GM19035 (cell line): ENCODE results near the gene JARID2.
"Not testable (repeated sequence)": the region's sequence is repeated elsewhere in the genome, so short reads cannot be mapped to it uniquely, and the experiment has no call there.

Experiments
- ATAC-seq: cut with Tn5 transposase; IDR thresholded peaks from one replicate; pipeline ENCODE4 v1.9.1; 2021; ENCODE audit not compliant: unreplicated experiment

The JARID2 gene

GRCh38 chr6:15305909-15306308 is 60.0 kb downstream of the JARID2 start:
- ATAC-seq = peak; percentile 21

- ATAC-seq = no peak
Measured at GRCh38 chr6:15308435-15309213, 62.8 kb downstream of the JARID2 start.

DNA sequence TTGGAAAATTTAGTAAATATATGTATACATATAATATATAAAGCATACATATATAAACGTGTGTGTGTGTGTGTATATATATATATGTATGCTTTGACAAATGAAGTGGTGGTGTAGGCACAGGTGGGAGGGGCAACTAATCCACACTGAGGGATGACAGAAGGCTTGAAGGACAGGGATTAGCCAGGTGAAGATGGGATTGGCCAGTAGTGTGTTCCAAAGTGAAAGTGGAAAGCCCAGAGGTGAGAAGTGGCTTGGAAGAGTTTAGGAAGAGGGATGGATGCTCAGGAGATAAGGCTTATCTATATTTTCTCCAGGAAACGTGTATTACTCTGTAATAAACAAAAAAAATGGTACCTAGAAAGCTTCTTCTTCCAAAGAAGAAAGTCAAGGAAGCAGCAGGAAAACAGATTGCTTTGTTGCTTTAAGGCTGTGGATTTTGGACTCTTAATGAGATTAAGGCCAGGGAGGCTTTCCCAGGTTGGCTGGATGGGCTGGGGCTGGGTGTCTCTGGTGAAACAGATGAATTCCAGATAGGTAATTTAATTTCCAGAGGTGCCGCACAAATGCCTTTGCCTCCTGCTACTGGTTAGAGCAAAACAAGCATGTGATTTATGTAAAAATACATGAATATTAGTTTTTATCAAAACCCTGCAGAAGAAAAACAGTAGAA is 63.9 kb downstream of the JARID2 start:
- no peak for ATAC-seq

GRCh38 chr6:15310680-15311079 is 64.8 kb downstream of the JARID2 start:
- ATAC-seq = no peak

DNA sequence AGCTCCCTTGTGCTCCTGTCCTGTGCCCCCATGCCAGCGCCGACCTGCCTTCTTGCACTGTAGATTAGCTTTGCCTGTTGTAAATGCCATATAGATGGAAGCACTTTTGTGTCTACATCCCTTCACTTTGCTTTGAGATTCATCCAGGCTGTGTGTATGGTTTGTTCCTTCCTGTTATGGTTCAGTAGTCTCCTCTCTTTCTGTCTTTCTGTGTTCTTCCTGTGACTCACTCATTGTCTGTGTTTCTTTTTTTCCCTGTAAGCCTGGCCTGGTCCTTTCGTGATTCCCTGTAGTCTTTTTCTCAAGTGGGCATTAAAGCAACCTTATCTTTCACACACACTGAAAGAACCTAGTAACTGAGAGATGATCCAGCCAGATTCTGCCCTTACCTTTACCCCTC is 66.6 kb downstream of the JARID2 start:
- ATAC-seq = no peak

- ATAC-seq = no peak
Measured at GRCh38 chr6:15313367-15313766, 67.5 kb downstream of the JARID2 start.

- no peak for ATAC-seq
Measured at GRCh38 chr6:15316754-15317153, 70.9 kb downstream of the JARID2 start.

GRCh38 chr6:15317251-15317650 is 71.4 kb downstream of the JARID2 start:
- ATAC-seq = no peak

- no peak for ATAC-seq
Measured at GRCh38 chr6:15317934-15318902, 72.3 kb downstream of the JARID2 start.

- no peak for ATAC-seq
Measured at GRCh38 chr6:15319677-15320076, 73.8 kb downstream of the JARID2 start.

- no peak for ATAC-seq
Measured at GRCh38 chr6:15320693-15321092, 74.8 kb downstream of the JARID2 start.

DNA sequence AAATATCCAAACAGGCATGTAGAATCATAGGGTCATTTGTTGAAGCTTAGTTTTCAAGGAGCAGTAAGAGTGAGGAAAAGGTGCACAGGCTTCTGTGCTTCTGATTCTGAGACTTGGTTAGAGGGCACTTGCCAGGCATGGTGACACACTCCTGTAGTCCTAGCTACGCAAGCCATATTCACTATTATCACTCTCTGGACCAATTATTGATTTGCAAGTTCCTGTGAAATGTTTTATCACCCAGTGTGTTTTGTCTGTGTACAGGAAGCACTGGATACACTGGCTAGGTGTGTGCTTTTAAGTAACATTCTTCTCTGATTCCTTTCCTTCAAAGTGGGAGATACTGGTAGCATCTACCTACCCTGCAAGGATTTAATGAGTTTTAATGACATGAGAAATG is 76.3 kb downstream of the JARID2 start:
- no peak for ATAC-seq

GRCh38 chr6:15322781-15323536 is 77.1 kb downstream of the JARID2 start:
- ATAC-seq = no peak

DNA sequence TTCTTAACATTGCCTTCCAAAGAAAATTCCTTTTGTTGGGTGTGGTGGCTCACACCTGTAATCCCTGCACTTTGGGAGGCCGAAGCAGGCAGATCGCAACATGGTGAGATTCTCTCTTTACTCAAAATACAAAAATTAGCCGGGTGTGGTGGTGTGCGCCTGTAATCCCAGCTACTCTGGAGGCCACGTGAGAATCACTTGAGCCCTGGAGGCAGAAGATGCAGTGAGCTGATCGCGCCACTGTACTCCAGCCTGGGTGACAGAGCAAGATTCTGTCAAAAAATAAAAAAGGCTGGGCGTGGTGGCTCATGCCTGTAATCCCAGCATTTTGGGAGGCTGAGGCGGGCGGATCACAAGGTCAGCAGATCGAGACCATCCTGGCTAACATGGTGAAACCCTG is 77.7 kb downstream of the JARID2 start:
- ATAC-seq = not testable (repeated sequence)

- no peak for ATAC-seq
Measured at GRCh38 chr6:15324427-15324985, 78.6 kb downstream of the JARID2 start.

DNA sequence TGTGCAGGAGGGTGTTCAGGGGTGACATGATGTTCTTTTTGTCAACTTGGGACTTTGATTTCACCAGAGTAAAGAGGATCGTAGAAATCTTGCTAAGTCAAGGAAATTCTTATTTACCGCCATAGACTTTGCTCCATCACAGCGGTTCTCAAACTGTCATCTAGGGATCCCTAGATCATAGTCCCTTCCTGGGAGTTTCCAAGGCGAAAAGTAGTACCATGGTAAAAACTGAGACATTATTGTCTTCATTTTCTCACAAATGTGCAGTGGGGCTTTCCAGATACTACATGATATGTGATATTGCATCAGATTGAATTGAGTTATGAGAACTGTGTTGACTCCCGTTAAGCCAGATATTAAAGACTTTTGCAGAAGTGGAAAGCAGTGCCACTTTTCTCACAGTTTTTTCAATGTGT is 79.7 kb downstream of the JARID2 start:
- no peak for ATAC-seq

DNA sequence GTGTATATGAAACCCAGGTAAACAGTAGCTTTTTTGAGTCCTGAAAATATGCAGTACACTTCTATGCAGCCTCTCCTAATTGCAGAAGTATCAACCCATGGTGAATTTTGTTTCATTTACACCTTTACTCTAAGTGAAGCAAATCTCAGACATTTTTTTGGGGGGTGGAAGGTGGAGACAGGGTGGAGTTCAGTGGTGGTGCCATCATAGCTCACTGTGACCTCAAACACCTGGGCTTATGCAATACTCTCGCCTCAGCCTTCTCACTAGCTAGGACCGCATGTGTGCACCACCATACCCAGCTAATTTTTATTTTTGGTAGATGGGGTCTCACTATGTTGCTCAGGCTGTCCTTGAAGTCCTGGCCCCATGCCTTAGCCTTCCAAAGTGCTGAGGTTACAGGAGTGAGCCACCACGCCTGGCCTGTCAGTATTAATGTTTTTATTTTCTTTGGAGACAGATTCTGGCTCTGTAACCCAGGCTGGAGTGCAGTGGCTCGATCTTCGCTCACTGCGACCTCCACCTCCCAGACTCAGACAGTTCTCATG is 80.3 kb downstream of the JARID2 start:
- no peak for ATAC-seq

DNA sequence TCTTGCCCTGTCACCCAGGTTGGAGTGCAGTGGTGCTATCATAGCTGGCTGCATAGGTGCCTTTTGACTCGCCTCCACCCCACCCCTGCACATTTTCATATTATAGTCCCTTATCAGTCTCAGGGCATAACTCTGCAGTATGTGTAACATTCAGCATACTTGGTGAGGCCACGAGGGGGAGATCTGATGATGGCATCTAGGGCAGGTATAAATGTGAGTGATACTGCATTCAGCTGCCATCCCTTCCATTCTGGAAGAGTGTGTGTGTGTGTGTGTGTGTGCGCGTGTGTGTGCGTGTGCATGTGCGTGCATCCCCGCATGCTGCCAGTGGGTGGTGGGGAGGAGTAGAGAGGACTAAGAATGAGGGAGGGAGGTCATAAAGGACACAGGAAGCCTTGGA is 81.4 kb downstream of the JARID2 start:
- ATAC-seq = no peak

DNA sequence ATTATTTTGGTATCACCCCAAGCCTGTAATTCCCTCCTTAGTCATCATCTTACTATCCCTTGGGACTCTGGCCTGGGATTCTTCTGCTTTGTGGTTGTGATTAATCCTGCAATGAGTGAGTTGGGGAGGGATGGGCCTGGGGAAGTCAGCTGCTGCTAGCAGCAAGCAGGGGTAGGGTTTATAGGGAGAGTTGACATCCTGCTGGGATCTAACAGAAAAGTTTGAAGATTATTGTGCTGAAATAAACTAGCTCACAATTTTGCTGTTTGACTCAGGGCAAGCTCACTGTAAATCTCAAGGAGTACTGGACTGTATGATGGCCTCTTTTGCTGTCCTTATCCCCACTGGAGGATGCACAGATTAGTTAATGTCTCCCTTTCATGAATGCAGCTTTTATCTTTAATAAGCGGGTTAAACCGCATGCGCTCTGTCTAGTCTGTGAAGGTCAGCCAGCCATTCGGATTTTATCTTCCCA is 83.4 kb downstream of the JARID2 start:
- ATAC-seq = no peak
